ENCODE data around the gene CLPSL2. TPM values are rescaled to one million over a fixed set of nuclear protein-coding genes. Genes with fewer than 3 reads are reported as not detected.

The CLPSL2 gene
- total RNA-seq, 6 donors from 2014 or later: not detected

- H3K9me3 ChIP-seq: no peaks in the 10 kb centered on the region
- no peak for DNase-seq
- H3K36me3 ChIP-seq: no peaks in the 10 kb centered on the region
- WGBS, 2 donors: 82 to 84% methylated on average over 5 of the region's 5 CpGs
- H3K4me1 ChIP-seq: peaks cover 0 to 8% (median 5%) of the 10 kb centered on the region in 4 donors
- no peak for ATAC-seq (ENCODE audit: low FRiP score in 2 of 2)
- H3K4me3 ChIP-seq: no peak overlapping the region
- TF ChIP-seq EP300 (IDR thresholded peaks at IDR 0.05) (no peak), CTCF (IDR thresholded peaks at IDR 0.05) (no peak), POLR2A (IDR thresholded peaks at IDR 0.05) (no peak), POLR2AphosphoS5 (IDR thresholded peaks at IDR 0.05) (no peak)
- peaks cover 0 to 3% (median 0%) of the 10 kb centered on the region in 4 donors for H3K27me3 ChIP-seq
- no peak overlapping the region for H3K27ac ChIP-seq
Observed at GRCh38 chr6:35809809-35810208, 33.4 kb downstream of the CLPSL2 start.

- TF ChIP-seq CTCF (IDR thresholded peaks at IDR 0.05) (no peak), POLR2A (IDR thresholded peaks at IDR 0.05) (no peak), POLR2AphosphoS5 (IDR thresholded peaks at IDR 0.05) (no peak), EP300 (IDR thresholded peaks at IDR 0.05) (no peak)
- Histone ChIP-seq H3K36me3 (no peaks in the 10 kb centered on the region), H3K9me3 (no peaks in the 10 kb centered on the region), H3K4me1 (no peaks in the 10 kb centered on the region), H3K27me3 (no peaks in the 10 kb centered on the region), H3K27ac (no peak overlapping the region), H3K4me3 (no peak overlapping the region)
- no peak for ATAC-seq (ENCODE audit: low FRiP score in 2 of 2)
- no peak for DNase-seq
- WGBS, 2 donors: 59 to 68% methylated on average over 13 to 14 of the region's 14 CpGs
Observed at GRCh38 chr6:35810971-35811698, 34.7 kb downstream of the CLPSL2 start.

- WGBS, 2 donors: 77% methylated on average over 6 of the region's 6 CpGs
- Histone ChIP-seq H3K4me3 (no peak overlapping the region), H3K4me1 (no peaks in the 10 kb centered on the region), H3K9me3 (no peaks in the 10 kb centered on the region), H3K27ac (no peak overlapping the region), H3K27me3 (no peaks in the 10 kb centered on the region), H3K36me3 (no peaks in the 10 kb centered on the region)
- DNase-seq (no peak), ATAC-seq (ENCODE audit: low FRiP score in 2 of 2) (no peak)
- TF ChIP-seq EP300 (IDR thresholded peaks at IDR 0.05) (no peak), CTCF (IDR thresholded peaks at IDR 0.05) (no peak), POLR2AphosphoS5 (IDR thresholded peaks at IDR 0.05) (no peak), POLR2A (IDR thresholded peaks at IDR 0.05) (no peak)
Observed at GRCh38 chr6:35811699-35811995, 35.2 kb downstream of the CLPSL2 start.

GRCh38 chr6:35817515-35817914 is 41.1 kb downstream of the CLPSL2 start:
- no peak overlapping the region for H3K27ac ChIP-seq
- no peaks in the 10 kb centered on the region for H3K27me3 ChIP-seq
- DNase-seq: no peak
- no peak for ATAC-seq (ENCODE audit: low FRiP score in 2 of 2)
- H3K4me3 ChIP-seq: no peak overlapping the region
- no peaks in the 10 kb centered on the region for H3K36me3 ChIP-seq
- no peaks in the 10 kb centered on the region for H3K4me1 ChIP-seq
- peaks cover 0 to 9% (median 1%) of the 10 kb centered on the region in 4 donors for H3K9me3 ChIP-seq
- no peak for TF ChIP-seq EP300 (IDR thresholded peaks at IDR 0.05)
- TF ChIP-seq CTCF (IDR thresholded peaks at IDR 0.05): no peak
- no peak for TF ChIP-seq POLR2A (IDR thresholded peaks at IDR 0.05)
- no peak for TF ChIP-seq POLR2AphosphoS5 (IDR thresholded peaks at IDR 0.05)

GRCh38 chr6:35823601-35824000 is 47.2 kb downstream of the CLPSL2 start:
- TF ChIP-seq CTCF (IDR thresholded peaks at IDR 0.05) (no peak), POLR2A (IDR thresholded peaks at IDR 0.05) (no peak), POLR2AphosphoS5 (IDR thresholded peaks at IDR 0.05) (no peak), EP300 (IDR thresholded peaks at IDR 0.05) (no peak)
- no peak overlapping the region for H3K27ac ChIP-seq
- H3K4me1 ChIP-seq: no peaks in the 10 kb centered on the region
- no peaks in the 10 kb centered on the region for H3K9me3 ChIP-seq
- no peak overlapping the region for H3K4me3 ChIP-seq
- 87 to 92% methylated on average over 2 of the region's 2 CpGs for WGBS, 2 donors
- H3K36me3 ChIP-seq: no peaks in the 10 kb centered on the region
- H3K27me3 ChIP-seq: no peaks in the 10 kb centered on the region
- ATAC-seq (ENCODE audit: low FRiP score in 2 of 2) (no peak), DNase-seq (no peak)
